Natural killer cell (primary cell): ENCODE data around the gene PLXNA2. TPM values are rescaled to one million over a fixed set of nuclear protein-coding genes. Genes with fewer than 3 reads are reported as not detected.

Experiments
- ATAC-seq, 3 donors: fragments of 150-1000 bp in 2 of 3; fragments of 200-7000 bp in 1 of 3; cut with Tn5 transposase; 1 replicate in 1 of 3; 2 replicates in 2 of 3; pipeline ENCODE4 v1.10.0; 2021; ENCODE audit warnings: mild to moderate bottlenecking in 2 of 3, moderate library complexity in 2 of 3
- DNase-seq, 2 donors: peaks; one replicate each; pipeline versions ENCODE4 v3.0.0 to v3.0.0-alpha.2; 2013 to 2021; ENCODE audit warnings: mixed read lengths in 1 of 2
- H3K27ac ChIP-seq: one replicate; pipeline ENCODE4 v1.5.1; 2013; ENCODE audit warnings: mild to moderate bottlenecking, low read length
- H3K27me3 ChIP-seq: one replicate; pipeline ENCODE4 v1.6.1; 2013; ENCODE audit warnings: low read length; ENCODE audit not compliant: control insufficient read depth, insufficient read depth
- H3K36me3 ChIP-seq: one replicate; pipeline ENCODE4 v1.6.1; 2013; ENCODE audit warnings: low read length; ENCODE audit not compliant: control insufficient read depth, insufficient read depth
- H3K4me1 ChIP-seq: one replicate; pipeline ENCODE4 v1.6.1; 2013; ENCODE audit warnings: low read length; ENCODE audit not compliant: control insufficient read depth, insufficient read depth
- H3K4me3 ChIP-seq: one replicate; pipeline ENCODE4 v1.5.1; 2013; ENCODE audit warnings: low read length
- H3K9me3 ChIP-seq: one replicate; pipeline ENCODE4 v1.6.1; 2013; ENCODE audit warnings: low read length; ENCODE audit not compliant: control insufficient read depth, insufficient read depth
- H3K27ac Mint-ChIP-seq, 2 donors: one replicate each; pipeline ENCODE4 v1.8.0; 2022; ENCODE audit warnings: mild to moderate bottlenecking in 2 of 2, mixed read lengths in 2 of 2, moderate library complexity in 1 of 2
- H3K27me3 Mint-ChIP-seq, 2 donors: one replicate each; pipeline ENCODE4 v1.8.0; 2022; ENCODE audit warnings: low read depth in 2 of 2, mixed read lengths in 2 of 2
- H3K36me3 Mint-ChIP-seq: one replicate; pipeline ENCODE4 v1.8.0; 2022; ENCODE audit warnings: mixed read lengths
- H3K4me1 Mint-ChIP-seq, 2 donors: one replicate each; pipeline ENCODE4 v1.8.0; 2022; ENCODE audit warnings: mixed read lengths in 2 of 2
- H3K4me3 Mint-ChIP-seq: one replicate; pipeline ENCODE4 v1.8.0; 2022; ENCODE audit warnings: mild to moderate bottlenecking, moderate library complexity, mixed read lengths
- H3K9me3 Mint-ChIP-seq, 2 donors: one replicate each; pipeline ENCODE4 v1.8.0; 2022; ENCODE audit warnings: mixed read lengths in 2 of 2
- WGBS: methylation state at CpG from one replicate; pipeline ENCODE4 v1.1.7; 2013; ENCODE audit warnings: missing lambda C conversion rate; ENCODE audit not compliant: insufficient coverage; 5-methylcytosine and 5-hydroxymethylcytosine counted together
- intact Hi-C: fragments of 100-400 bp; cut with micrococcal nuclease; formaldehyde crosslinking; loops from one replicate; pipeline ENCODE4 v1.14.2; 2022
- total RNA-seq, 4 donors: library from RNA; stranded (reverse); fragments of 120-200 nt in 1 of 4; gene quantifications; one replicate each; pipeline versions ENCODE4 v1.2.3 to v1.2.4, GENCODE V29; 2013 to 2022
- TF ChIP-seq, protein P1 (sequence below): fragments of 200-600 bp; IDR thresholded peaks from one replicate; pipeline ENCODE4 v1.8.0; 2022; ENCODE audit warnings: antibody characterized with exemption

PLXNA2 gene
- total RNA-seq, 3 donors from 2014 or later (not counting 1 experiment from before 2014, with no cell fraction given), result 2.8 to 8.4 (median 2.8) TPM

GRCh38 chr1:208039536-208040332 lies 204.4 kb downstream of the PLXNA2 start:
- Histone ChIP-seq H3K36me3 (no peaks in the 10 kb centered on the region), H3K4me1 (no peaks in the 10 kb centered on the region), H3K9me3 (no peaks in the 10 kb centered on the region), H3K27ac (no peak overlapping the region), H3K4me3 (no peak overlapping the region), H3K27me3 (no peaks in the 10 kb centered on the region)
- H3K4me3 Mint-ChIP-seq, result no peak overlapping the region
- H3K27ac Mint-ChIP-seq, result no peak overlapping the region
- intact Hi-C loops, result no loop called here
- no peak for DNase-seq
- no peaks in the 10 kb centered on the region for H3K27me3 Mint-ChIP-seq
- H3K9me3 Mint-ChIP-seq, result no peaks in the 10 kb centered on the region
- TF ChIP-seq, protein P1, sequence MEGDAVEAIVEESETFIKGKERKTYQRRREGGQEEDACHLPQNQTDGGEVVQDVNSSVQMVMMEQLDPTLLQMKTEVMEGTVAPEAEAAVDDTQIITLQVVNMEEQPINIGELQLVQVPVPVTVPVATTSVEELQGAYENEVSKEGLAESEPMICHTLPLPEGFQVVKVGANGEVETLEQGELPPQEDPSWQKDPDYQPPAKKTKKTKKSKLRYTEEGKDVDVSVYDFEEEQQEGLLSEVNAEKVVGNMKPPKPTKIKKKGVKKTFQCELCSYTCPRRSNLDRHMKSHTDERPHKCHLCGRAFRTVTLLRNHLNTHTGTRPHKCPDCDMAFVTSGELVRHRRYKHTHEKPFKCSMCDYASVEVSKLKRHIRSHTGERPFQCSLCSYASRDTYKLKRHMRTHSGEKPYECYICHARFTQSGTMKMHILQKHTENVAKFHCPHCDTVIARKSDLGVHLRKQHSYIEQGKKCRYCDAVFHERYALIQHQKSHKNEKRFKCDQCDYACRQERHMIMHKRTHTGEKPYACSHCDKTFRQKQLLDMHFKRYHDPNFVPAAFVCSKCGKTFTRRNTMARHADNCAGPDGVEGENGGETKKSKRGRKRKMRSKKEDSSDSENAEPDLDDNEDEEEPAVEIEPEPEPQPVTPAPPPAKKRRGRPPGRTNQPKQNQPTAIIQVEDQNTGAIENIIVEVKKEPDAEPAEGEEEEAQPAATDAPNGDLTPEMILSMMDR, result no peak
- 91% methylated on average over 21 of the region's 22 CpGs for WGBS
- ATAC-seq, result no peak
- H3K4me1 Mint-ChIP-seq, result no peaks in the 10 kb centered on the region
- H3K36me3 Mint-ChIP-seq, result no peaks in the 10 kb centered on the region

GRCh38 chr1:208038303-208038702 lies 205.9 kb downstream of the PLXNA2 start:
- H3K27me3 ChIP-seq, result no peaks in the 10 kb centered on the region
- H3K27ac ChIP-seq, result no peak overlapping the region
- H3K36me3 Mint-ChIP-seq, result no peaks in the 10 kb centered on the region
- no peak overlapping the region for H3K4me3 Mint-ChIP-seq
- no peaks in the 10 kb centered on the region for H3K36me3 ChIP-seq
- H3K9me3 Mint-ChIP-seq, result no peaks in the 10 kb centered on the region
- ATAC-seq, result no peak
- H3K27me3 Mint-ChIP-seq, result no peaks in the 10 kb centered on the region
- intact Hi-C loops, result no loop called here
- no peaks in the 10 kb centered on the region for H3K4me1 Mint-ChIP-seq
- no peaks in the 10 kb centered on the region for H3K9me3 ChIP-seq
- no peak overlapping the region for H3K27ac Mint-ChIP-seq
- 88% methylated on average over 14 of the region's 14 CpGs for WGBS
- TF ChIP-seq, protein P1, result no peak
- no peak overlapping the region for H3K4me3 ChIP-seq
- DNase-seq, result no peak
- no peaks in the 10 kb centered on the region for H3K4me1 ChIP-seq

GRCh38 chr1:208036918-208037766 lies 207.0 kb downstream of the PLXNA2 start:
- no peaks in the 10 kb centered on the region for H3K27me3 Mint-ChIP-seq
- Histone ChIP-seq H3K4me3 (no peak overlapping the region), H3K4me1 (no peaks in the 10 kb centered on the region), H3K9me3 (no peaks in the 10 kb centered on the region), H3K36me3 (no peaks in the 10 kb centered on the region), H3K27me3 (no peaks in the 10 kb centered on the region), H3K27ac (no peak overlapping the region)
- intact Hi-C loops, result no loop called here
- H3K4me1 Mint-ChIP-seq, result no peaks in the 10 kb centered on the region
- no peak overlapping the region for H3K27ac Mint-ChIP-seq
- no peak for ATAC-seq
- 83% methylated on average over 9 of the region's 9 CpGs for WGBS
- TF ChIP-seq, protein P1, result no peak
- H3K4me3 Mint-ChIP-seq, result no peak overlapping the region
- H3K9me3 Mint-ChIP-seq, result no peaks in the 10 kb centered on the region
- no peak for DNase-seq
- H3K36me3 Mint-ChIP-seq, result no peaks in the 10 kb centered on the region
